ENCODE measurements around the gene PCBP3.

GRCh38 chr21:45945066-45945867 is 301.7 kb downstream of the PCBP3 start:
- TF ChIP-seq CTCF (IDR thresholded peaks at IDR 0.05; ENCODE audit: insufficient read depth, low read length, poor library complexity, severe bottlenecking), result no peak
- TF ChIP-seq EZH2phosphoT487 (conservative IDR thresholded peaks at IDR 0.05; ENCODE audit: low read length), result no peak

All from SU-DHL-6 (cell line).